HK-2 (cell line): ENCODE data around the gene UPF3B.
A peak's percentile ranks its signal among the peaks of the same experiment; 100 is the strongest.
"Not testable (repeated sequence)": the region's sequence is repeated elsewhere in the genome, so short reads cannot be mapped to it uniquely, and the experiment has no call there.

Experiments
- DNase-seq: peaks from one replicate; pipeline ENCODE4 v3.0.0-alpha.2; 2018; ENCODE audit not compliant: unreplicated experiment

The UPF3B gene

DNA sequence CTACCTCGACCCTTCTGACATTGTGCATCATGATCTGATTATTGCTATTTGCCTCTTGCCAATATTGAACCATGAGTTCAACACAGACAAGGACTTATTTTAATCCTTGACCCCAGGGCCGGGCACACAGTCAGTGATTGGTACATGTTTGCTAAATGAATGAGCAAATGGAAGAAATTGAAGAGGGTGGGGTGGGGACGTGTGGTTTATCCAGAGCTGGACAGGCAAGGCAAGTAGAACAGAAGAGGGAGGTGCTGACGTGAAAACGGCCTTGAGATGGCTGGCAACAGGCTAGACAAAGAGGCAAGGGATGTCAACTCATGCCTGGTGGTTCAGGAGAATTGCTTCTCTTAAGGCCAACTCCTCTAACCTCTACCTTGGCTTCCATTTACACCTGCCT, 28.5 kb downstream of the UPF3B start:
- not testable (repeated sequence) for DNase-seq

DNA sequence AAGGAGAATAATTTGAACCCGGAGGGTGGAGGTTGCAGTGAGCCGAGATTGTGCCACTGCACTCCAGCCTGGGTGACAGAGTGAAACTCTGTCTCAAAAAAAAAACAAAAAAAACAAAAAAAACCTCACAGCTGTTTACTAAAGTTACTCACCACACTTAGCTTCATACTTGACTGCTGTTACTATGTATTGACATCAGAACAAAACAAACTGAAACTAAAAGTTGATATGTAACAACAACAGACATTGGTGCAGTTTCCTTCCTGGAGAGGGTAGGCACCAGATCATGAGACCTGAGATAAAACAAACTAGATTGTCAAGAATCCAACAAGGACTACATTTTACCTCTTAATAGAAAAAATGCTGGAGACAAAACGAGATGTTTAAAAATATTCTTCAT, 31.1 kb downstream of the UPF3B start:
- DNase-seq, result not testable (repeated sequence)

DNA sequence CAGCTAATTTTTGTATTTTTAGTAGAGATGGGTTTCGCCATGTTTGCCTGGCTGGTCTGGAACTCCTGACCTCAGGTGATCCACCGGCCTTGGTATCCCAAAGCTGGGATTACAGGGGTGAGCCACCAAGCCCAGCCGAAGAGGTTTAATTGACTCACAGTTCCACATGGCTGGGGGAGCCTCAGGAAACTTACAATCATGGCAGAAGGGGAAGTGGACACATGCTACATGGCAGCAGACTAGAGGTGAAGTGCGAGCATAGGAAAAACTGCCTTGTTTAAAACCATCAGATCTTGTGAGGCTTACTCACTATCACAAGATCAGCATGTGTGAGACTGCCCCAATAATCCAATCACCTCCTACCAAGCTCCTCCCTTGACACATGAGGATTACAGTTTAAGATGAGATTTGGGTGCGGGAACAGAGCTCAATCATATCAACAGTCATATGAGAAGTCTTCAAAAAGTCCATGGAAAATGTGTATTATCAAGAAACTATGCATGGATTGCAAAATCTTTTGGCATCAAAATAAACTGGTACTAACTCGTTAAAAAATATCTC, 35.6 kb downstream of the UPF3B start:
- no peak for DNase-seq

DNA sequence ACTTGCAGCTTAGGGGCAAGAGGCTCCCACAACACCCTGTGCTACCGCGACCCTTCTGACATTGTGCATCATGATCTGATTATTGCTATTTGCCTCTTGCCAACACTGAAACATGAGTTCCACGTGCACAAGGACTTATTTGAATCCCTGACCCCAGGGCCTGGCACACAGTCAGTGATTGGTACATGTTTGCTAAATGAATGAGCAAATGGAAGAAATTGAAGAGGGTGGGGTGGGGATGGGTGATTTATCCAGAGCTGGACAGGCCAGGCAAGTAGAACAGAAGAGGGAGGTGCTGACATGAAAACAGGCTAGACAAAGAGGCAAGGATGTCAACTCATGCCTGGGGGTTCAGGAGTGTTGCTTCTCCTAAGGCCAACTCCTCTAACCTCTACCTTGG, 36.5 kb downstream of the UPF3B start:
- DNase-seq, result no peak

DNA sequence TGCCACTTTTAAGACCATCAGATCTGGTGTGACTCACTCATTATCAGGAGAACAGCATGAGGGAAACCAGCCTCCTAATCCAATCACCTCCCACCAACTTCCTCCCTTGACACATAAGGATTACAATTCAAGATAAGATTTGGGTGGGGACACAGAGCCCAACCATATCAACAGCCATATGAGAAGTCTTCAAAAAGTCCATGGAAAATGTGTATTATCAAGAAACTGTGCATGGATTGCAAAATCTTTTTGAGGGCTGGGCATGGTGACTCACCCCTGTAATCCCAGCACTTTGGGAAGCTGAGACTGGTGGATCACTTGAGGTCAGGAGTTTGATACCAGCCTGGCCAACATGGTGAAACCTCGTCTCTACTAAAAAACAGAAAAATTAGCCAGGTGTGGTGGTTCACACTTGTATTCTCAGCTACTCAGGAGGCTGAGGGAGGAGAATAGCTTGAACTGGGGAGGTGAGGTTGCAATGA, 43.5 kb downstream of the UPF3B start:
- no peak for DNase-seq

DNA sequence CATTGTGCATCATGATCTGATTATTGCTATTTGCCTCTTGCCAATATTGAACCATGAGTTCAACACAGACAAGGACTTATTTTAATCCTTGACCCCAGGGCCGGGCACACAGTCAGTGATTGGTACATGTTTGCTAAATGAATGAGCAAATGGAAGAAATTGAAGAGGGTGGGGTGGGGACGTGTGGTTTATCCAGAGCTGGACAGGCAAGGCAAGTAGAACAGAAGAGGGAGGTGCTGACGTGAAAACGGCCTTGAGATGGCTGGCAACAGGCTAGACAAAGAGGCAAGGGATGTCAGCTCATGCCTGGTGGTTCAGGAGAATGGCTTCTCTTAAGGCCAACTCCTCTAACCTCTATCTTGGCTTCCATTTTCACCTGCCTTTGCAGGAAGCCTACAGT, 44.3 kb downstream of the UPF3B start:
- DNase-seq, result not testable (repeated sequence)

DNA sequence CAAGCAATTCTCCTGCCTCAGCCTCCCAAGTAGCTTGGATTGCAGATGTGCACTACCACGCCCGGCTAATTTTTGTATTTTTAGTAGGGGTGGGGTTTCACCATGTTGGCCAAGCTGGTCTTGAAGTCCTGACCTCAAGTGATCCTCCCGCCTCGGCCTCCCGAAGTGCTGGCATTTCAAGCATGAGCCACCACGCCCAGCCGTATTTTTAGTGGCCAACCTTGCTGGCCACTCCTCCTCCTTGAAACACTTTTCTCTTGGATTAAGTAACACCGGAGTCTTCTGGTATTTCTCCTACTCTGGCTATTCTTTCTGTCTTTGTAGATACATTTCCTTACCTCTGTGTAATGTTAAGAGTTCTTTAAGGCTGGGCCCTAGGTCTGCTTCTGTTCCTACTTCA, 50.2 kb downstream of the UPF3B start:
- no peak for DNase-seq

DNA sequence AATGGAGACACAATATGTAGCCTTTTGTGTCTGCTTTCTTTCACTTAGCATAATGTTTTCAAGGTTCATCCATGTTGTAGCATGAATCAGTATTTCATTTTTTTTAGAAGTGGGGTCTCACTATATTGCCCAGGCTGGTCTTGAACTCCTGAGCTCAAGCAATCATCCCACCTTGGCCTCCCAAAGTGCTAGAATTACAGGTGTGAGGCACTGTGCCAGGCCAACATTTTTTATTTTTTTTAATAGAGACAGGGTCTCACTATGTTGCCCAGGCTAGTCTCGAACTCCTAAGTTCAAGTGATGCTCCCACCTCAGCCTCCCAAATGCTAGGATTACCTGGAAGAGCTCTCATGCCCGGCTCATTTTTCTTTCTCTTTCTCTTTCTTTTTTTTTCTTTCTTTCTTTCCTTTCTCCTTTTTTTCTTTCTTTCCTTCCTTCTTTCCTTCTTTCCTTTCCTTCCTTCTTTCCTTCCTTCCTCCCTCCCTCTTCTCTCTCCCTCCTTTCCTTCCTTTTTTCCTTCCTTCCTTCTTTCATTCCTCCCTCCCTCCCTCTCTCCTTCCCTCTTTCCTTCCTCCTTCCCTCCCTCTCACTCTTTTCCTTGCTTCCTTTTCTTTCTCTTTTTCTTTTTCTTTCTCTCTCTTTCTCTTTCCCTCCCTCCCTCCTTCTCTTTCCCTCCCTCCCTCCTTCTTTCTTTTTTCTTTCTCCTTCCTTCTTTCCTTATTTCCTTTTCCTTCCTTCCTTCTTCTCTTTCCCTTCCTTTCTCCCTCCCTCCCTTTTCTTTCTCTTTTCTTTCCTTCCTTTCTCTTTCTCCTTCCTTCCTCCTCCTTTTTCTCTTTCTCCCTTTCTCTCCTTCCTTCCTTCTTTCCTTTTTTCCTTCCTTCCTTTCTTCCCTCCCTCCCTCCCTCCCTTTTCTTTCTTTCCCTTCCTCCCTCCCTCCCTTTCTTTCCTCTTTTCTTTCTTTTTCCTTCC, 51.2 kb downstream of the UPF3B start:
- no peak for DNase-seq

DNA sequence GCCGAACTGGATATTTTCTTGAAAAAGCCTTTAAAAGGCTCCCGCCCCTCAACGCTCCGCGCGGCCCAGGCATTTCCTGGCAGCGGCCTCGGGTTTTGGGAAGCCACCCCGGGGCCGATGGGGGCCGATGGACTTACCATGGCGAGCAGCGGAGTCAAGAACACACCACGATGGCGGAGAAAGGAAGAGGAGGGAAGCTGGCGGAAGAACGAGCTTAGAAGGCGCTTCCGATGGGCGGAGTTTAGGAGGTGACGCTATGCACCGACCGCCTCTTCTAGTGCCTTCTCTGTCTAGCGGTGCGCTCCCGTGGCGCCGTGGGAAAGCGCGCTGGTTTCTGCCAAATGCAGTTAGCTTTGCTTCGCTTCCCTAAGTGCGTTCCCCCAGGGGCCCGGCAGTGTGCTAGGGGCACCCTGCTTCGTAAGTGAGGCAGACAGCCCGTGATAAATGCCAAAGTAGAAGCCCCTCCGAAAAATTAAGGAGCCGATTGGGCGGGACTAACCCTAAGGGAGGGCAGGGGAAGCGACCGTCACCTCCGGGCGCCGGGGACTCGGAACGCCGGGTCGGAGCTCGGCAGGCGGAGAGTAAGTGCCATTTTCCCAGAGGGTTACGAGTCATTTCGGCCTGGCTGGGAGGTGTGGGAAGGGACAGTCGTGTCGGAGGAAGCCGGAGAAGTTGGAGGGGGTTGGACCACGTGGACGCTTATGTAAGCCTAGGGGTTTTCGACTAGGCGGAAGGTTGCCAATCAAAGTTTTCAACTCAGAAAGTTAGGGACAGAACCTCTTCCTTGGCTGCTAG, 61.1 kb downstream of the UPF3B start, which contains the start of gene RPL39:
TSS of gene RPL39 (minus strand) at position 194 of the 795 bp plus-strand sequence. CDS start at position 140, 54 bp downstream.
- DNase-seq, result peak; percentile 78

DNA sequence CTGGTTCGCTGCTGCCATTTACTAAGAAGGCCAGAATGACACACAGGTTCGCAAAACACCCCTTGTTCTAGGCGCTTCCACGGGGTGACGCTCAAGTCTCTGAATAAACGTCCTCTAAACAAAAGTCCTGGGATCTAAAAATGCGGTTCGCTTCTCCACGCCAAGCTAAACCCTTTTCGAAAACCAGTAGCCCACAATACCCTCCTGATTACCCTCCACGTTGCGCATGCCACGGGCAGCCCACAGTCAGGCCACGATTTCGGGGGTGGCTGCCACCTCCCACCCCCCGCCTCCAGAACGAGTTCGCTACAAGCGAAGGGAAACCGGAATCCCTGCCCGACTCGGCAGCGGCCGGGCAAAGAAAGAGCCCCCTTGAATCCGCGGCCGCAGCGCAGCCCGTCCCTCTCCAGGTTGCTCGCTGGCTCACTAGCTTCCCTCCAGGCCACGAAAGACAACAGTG, 61.8 kb downstream of the UPF3B start:
- peak; percentile 21 for DNase-seq

DNA sequence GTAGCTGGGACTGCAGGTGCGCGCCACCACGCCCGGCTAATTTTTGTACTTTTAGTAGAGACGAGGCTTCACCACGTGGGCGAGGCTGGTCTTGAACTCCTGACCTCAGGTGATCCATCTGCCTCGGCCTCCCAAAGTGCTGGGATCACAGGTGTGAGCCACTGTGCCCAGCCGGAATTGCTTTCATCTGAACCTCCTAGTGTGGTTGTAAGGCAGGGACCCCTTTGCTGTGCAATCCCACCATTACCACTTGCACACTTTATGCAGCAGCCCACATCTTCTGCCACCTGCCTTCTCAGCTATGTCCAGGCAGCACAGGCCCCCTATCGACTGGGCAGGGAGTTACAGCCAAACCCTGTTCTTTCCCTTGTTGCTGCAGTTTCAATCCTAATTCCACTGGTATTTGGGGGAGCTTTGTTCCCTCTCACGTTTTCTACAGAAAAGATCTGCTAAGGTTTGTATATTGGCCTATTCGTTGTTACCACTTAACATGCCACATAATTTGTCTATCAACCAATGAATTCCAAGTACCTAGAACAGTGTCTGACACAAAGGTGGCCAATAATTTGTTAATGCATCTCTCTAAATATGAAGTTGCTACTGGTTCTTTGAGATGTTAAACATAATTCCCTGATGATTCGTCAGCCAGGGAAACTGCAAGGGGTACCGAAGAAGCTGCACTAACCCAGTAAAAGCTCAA, 67.9 kb downstream of the UPF3B start:
- no peak for DNase-seq
